HG02678 (cell line): ENCODE data around the gene YPEL1.
"Not testable (repeated sequence)": the region's sequence is repeated elsewhere in the genome, so short reads cannot be mapped to it uniquely, and the experiment has no call there.

Experiments
- ATAC-seq: cut with Tn5 transposase; IDR thresholded peaks from one replicate; pipeline ENCODE4 v1.9.1; 2021; ENCODE audit warnings: mild to moderate bottlenecking, moderate library complexity; ENCODE audit not compliant: unreplicated experiment

YPEL1 gene

GRCh38 chr22:21701384-21701971, 34.1 kb downstream of the YPEL1 start:
- ATAC-seq, result no peak

- no peak for ATAC-seq
Observed at GRCh38 chr22:21700822-21701221, 34.8 kb downstream of the YPEL1 start.

- no peak for ATAC-seq
Observed at GRCh38 chr22:21699643-21700042, 36.0 kb downstream of the YPEL1 start.

- no peak for ATAC-seq
Observed at GRCh38 chr22:21698430-21699329, 36.9 kb downstream of the YPEL1 start.

- no peak for ATAC-seq
Observed at GRCh38 chr22:21697880-21698279, 37.7 kb downstream of the YPEL1 start.

GRCh38 chr22:21697021-21697771, 38.4 kb downstream of the YPEL1 start:
- no peak for ATAC-seq

- no peak for ATAC-seq
Observed at GRCh38 chr22:21696115-21696514, 39.5 kb downstream of the YPEL1 start.

- no peak for ATAC-seq
Observed at GRCh38 chr22:21695430-21696085, 40.0 kb downstream of the YPEL1 start.

- ATAC-seq, result no peak
Observed at GRCh38 chr22:21694795-21695429, 40.7 kb downstream of the YPEL1 start.

GRCh38 chr22:21694394-21694793, 41.2 kb downstream of the YPEL1 start:
- ATAC-seq, result no peak

- ATAC-seq, result no peak
Observed at GRCh38 chr22:21693999-21694341, 41.6 kb downstream of the YPEL1 start.

GRCh38 chr22:21693333-21693998, 42.1 kb downstream of the YPEL1 start:
- ATAC-seq, result no peak

GRCh38 chr22:21692856-21693255, 42.7 kb downstream of the YPEL1 start:
- not testable (repeated sequence) for ATAC-seq

- no peak for ATAC-seq
Observed at GRCh38 chr22:21691816-21692215, 43.8 kb downstream of the YPEL1 start.

- no peak for ATAC-seq
Observed at GRCh38 chr22:21690401-21690801, 45.2 kb downstream of the YPEL1 start.

GRCh38 chr22:21688706-21689381, 46.8 kb downstream of the YPEL1 start:
- no peak for ATAC-seq

GRCh38 chr22:21688341-21688705, 47.3 kb downstream of the YPEL1 start:
- ATAC-seq, result no peak

GRCh38 chr22:21687685-21688259, 47.8 kb downstream of the YPEL1 start:
- ATAC-seq, result no peak

GRCh38 chr22:21686634-21687393, 48.8 kb downstream of the YPEL1 start:
- ATAC-seq, result no peak
